AG09309 (cell line): Measurements from ENCODE around the gene CHRM5.

Experiments used
- DNase-seq: peaks from one replicate; pipeline ENCODE4 v3.0.0-alpha.2; 2010; ENCODE audit warnings: low read depth
- H3K4me3 ChIP-seq: 2 replicates; pipeline ENCODE4 v1.5.1; 2011; ENCODE audit warnings: mild to moderate bottlenecking, low read depth, low read length, moderate library complexity; ENCODE audit not compliant: control insufficient read depth
- TF ChIP-seq, protein P1 (sequence below): IDR thresholded peaks from 2 replicates; pipeline ENCODE4 v1.5.1; 2011; ENCODE audit warnings: mild to moderate bottlenecking, low read depth, low read length, inconsistent platforms; ENCODE audit not compliant: insufficient read depth, control insufficient read depth; ENCODE audit errors: missing control alignments

Gene CHRM5

DNA sequence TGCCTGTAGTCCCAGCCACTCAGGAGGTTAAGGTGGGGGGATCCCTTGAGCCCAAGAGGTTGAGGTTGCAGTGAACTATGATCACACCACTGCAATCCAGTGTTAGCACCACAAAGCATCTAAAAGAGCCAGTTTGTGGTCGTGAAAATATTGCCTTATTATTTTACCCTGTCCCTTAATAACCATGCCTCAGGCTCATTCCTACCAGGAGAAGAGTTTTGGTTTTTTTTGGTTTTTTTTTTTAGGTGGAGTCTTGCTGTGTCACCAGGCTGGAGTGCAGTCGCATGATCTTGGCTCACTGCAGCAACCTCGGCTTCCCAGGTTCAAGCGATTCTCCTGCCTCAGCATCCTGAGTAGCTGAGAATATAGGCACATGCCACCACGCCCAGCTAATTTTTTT lies 88.6 kb downstream of the CHRM5 start:
- no peak for DNase-seq
- TF ChIP-seq, protein P1, sequence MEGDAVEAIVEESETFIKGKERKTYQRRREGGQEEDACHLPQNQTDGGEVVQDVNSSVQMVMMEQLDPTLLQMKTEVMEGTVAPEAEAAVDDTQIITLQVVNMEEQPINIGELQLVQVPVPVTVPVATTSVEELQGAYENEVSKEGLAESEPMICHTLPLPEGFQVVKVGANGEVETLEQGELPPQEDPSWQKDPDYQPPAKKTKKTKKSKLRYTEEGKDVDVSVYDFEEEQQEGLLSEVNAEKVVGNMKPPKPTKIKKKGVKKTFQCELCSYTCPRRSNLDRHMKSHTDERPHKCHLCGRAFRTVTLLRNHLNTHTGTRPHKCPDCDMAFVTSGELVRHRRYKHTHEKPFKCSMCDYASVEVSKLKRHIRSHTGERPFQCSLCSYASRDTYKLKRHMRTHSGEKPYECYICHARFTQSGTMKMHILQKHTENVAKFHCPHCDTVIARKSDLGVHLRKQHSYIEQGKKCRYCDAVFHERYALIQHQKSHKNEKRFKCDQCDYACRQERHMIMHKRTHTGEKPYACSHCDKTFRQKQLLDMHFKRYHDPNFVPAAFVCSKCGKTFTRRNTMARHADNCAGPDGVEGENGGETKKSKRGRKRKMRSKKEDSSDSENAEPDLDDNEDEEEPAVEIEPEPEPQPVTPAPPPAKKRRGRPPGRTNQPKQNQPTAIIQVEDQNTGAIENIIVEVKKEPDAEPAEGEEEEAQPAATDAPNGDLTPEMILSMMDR, result no peak
- no peak overlapping the region for H3K4me3 ChIP-seq

DNA sequence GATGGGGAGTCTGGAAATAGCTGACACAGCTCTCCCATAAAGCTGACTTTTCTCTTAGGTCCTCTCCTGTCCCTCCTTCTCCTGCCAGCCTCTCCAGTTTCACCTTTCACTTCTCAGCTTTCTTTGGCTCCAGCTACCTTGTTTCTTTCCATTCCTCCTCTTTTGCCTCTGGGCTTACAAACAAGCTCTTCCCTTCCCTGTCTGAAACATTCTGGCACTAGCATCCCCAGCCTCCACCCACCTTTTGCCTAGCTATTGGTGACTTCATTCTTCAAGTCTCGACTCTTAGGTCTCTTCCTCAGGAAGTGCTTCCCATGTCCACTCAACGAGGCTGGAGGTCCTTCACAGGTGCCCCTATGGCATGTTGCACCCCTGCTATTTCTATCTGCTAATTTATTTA lies 91.2 kb downstream of the CHRM5 start:
- TF ChIP-seq, protein P1, result no peak
- H3K4me3 ChIP-seq, result no peak overlapping the region
- DNase-seq, result no peak

DNA sequence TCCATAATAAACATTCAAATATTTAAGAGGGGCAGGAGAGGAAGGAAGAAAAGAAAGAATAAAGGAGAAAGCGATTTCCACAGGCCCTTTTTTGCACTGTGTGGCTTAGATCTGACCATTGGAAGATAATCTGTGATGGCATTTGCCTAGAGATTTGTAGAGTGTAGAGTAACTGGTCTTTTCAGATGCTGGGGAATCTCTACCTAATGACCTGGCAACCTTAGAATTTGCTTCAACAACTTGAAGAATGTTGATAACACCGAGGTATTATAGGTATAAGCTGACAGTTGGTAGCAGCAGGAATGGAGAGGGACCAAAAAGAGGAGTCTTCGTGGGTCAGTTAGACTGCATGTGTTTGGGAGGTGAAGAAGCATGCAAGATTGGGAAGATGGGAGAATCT lies 91.6 kb downstream of the CHRM5 start:
- TF ChIP-seq, protein P1, result no peak
- DNase-seq, result no peak
- H3K4me3 ChIP-seq, result no peak overlapping the region

DNA sequence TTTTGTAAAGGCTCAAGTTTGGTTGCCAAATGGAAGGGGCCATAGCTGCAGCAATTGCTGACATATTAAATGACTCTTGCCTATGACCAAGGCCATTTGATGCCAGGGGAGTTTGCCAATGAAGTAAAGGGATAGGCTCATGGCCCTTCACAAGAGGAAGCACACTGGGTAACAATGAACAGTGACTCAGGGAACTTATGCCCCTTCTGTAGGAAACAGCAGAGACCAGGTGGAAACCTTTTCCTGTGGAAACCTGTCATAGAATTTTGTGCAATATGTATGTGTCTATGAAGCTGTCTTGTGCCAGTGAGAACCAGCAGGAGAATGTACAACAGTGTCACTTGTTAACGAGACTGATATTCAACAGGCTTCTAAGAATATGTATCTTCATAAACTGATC lies 96.1 kb downstream of the CHRM5 start:
- DNase-seq, result no peak
- H3K4me3 ChIP-seq, result no peak overlapping the region
- TF ChIP-seq, protein P1, result no peak

DNA sequence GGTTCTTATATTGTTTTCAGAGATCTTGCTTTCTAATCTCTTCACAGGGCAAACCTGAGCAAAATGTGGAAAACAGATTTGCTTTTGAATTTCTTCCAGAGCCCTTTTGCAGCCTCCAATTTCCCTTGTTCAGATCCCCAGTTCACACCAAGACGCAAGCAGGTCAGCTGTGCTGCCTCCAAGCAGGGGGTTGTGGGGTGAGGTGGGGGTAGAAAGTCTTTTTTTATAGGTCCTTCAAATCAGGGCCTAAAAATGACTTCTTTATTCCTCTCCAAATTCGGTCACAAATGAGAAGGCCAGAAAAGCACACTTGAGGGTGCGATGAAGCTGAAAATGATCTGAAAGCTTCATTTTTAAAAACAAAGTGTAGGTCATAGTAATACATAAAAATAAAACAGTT lies 97.0 kb downstream of the CHRM5 start:
- no peak overlapping the region for H3K4me3 ChIP-seq
- no peak for DNase-seq
- TF ChIP-seq, protein P1, result no peak

DNA sequence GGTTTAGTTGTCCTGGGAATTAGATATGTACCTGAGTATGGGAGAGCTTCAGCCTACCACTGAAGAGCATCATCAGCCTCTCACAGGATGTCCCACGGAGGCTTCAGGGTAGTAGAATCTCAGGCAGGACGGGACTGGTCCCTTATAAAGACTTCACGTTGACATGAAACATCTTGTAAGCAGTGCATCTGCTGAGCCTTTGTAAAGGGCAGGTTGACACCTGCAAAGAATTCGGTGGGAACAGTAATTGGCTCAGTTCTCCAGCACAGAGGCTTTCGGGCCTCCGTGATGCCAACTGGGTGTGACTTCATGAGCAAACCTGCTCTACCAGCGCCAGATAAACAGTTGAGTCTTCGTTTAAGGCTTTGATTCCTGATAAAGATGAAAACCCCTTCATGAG lies 97.6 kb downstream of the CHRM5 start:
- DNase-seq, result no peak
- H3K4me3 ChIP-seq, result no peak overlapping the region
- TF ChIP-seq, protein P1, result no peak

DNA sequence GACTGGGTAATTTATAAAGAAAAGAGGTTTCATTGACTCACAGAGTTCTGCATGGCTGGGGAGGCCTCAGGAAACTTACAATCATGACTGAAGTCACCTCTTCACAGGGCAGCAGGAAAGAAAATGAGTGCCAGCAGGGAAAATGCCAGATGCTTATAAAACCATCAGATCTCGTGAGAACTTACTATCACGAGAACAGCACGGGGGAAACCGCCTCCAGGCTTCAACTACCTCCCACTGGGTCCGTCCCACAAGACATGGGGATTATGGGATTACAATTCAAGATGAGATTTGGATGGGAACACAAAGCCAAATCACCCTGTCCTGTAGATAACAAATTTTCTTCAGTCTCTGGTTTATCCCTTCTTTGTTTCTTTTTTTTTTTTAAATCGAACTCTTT lies 101.7 kb downstream of the CHRM5 start:
- H3K4me3 ChIP-seq, result no peak overlapping the region
- no peak for DNase-seq
- TF ChIP-seq, protein P1, result no peak
